A549 (cell line): ENCODE data around the gene CEACAM5. TPM values are rescaled to one million over a fixed set of nuclear protein-coding genes. Genes with fewer than 3 reads are reported as not detected.

ENCODE experiments used
- ATAC-seq, 2 experiments: fragments of 200-7000 bp in 1 of 2; fragments of >200 bp in 1 of 2; cut with Nextera tagmentation in 1 of 2; cut with Tn5 transposase in 1 of 2; 3 replicates each; pipeline versions ENCODE4 v1.8.0 to v1.9.1; 2018 to 2020; ENCODE audit warnings: mild to moderate bottlenecking in 1 of 2, moderate library complexity in 1 of 2
- CTCF ChIA-PET: fragments of 300-600 bp; sonication (Branson Sonifier 250); formaldehyde crosslinking; extraction: SDS; loops from one replicate; lab custom pipeline; 2021; ENCODE audit warnings: antibody characterized with exemption, inconsistent platforms; lab: Yijun Ruan, JAX
- POLR2A ChIA-PET: fragments of 350-600 bp; formaldehyde crosslinking; extraction: SDS; loops from one replicate; lab custom pipeline; 2021; ENCODE audit warnings: antibody characterized with exemption, inconsistent platforms; lab: Yijun Ruan, JAX
- DNase-seq, 2 experiments: peaks; one replicate each; pipeline versions ENCODE4 v3.0.0 to v3.0.0-alpha.2; 2011 to 2016; ENCODE audit warnings: low read depth in 1 of 2, low spot score in 1 of 2
- FAIRE-seq: peaks from 2 replicates; lab custom pipeline; 2011; peaks lifted over from hg19 to GRCh38; lab: Jason Lieb, UNC
- H3K27ac ChIP-seq, 2 experiments: fragments of >200 bp; sonication (Bioruptor Twin); formaldehyde crosslinking; 3 replicates each; pipeline ENCODE4 v1.5.1; 2016 to 2017
- H3K4me1 ChIP-seq: fragments of >200 bp; sonication (Bioruptor Twin); formaldehyde crosslinking; 3 replicates; pipeline ENCODE4 v1.6.1; 2016
- H3K4me2 ChIP-seq: fragments of >200 bp; sonication (Bioruptor Twin); formaldehyde crosslinking; 3 replicates; pipeline ENCODE4 v1.6.1; 2016
- H3K4me3 ChIP-seq: fragments of >200 bp; sonication (Bioruptor Twin); formaldehyde crosslinking; 3 replicates; pipeline ENCODE4 v1.5.1; 2016
- H3K9me3 ChIP-seq: fragments of >200 bp; sonication (Bioruptor Twin); formaldehyde crosslinking; 3 replicates; pipeline ENCODE4 v1.6.1; 2016
- CBX2 ChIP-seq: fragments of 200-600 bp; sonication (generic); IDR thresholded peaks from 2 replicates; pipeline ENCODE4 v1.6.1; 2016; ENCODE audit warnings: low read depth, mild to moderate bottlenecking, borderline replicate concordance
- EHF ChIP-seq: fragments of 250-450 bp; sonication (Bioruptor Pico); IDR thresholded peaks from 2 replicates; pipeline ENCODE4 v1.5.0; 2020; ENCODE audit warnings: mild to moderate bottlenecking
- EHMT2 ChIP-seq: fragments of 200-600 bp; sonication (generic); IDR thresholded peaks from 2 replicates; pipeline ENCODE4 v1.6.1; 2016; ENCODE audit warnings: antibody characterized with exemption, low read depth, mild to moderate bottlenecking, moderate library complexity
- ESRRA ChIP-seq: fragments of 150-350 bp; IDR thresholded peaks from 2 replicates; pipeline ENCODE4 v1.6.1; 2014; ENCODE audit warnings: mild to moderate bottlenecking, low read length, borderline replicate concordance
- FOSB ChIP-seq: fragments of 250-450 bp; sonication (Bioruptor Pico); IDR thresholded peaks from 2 replicates; pipeline ENCODE4 v1.5.0; 2020; ENCODE audit warnings: mild to moderate bottlenecking, moderate library complexity
- FOXS1 ChIP-seq: fragments of 250-450 bp; sonication (Bioruptor Pico); IDR thresholded peaks from 2 replicates; pipeline ENCODE4 v1.5.0; 2020; ENCODE audit warnings: mild to moderate bottlenecking, moderate library complexity
- GATA3 ChIP-seq: IDR thresholded peaks from 2 replicates; pipeline ENCODE4 v1.6.1; 2012; ENCODE audit warnings: borderline replicate concordance
- HDAC2 ChIP-seq: fragments of 200-600 bp; sonication (generic); IDR thresholded peaks from 2 replicates; pipeline ENCODE4 v1.6.1; 2016
- HEYL ChIP-seq: fragments of 250-450 bp; sonication (Bioruptor Pico); IDR thresholded peaks from 2 replicates; pipeline ENCODE4 v1.8.0; 2021; ENCODE audit warnings: mild to moderate bottlenecking, moderate library complexity
- JUNB ChIP-seq: fragments of >200 bp; sonication (Bioruptor Twin); formaldehyde crosslinking; IDR thresholded peaks from 2 replicates; pipeline ENCODE4 v1.6.1; 2016
- MAZ ChIP-seq: fragments of 150-350 bp; IDR thresholded peaks from 2 replicates; pipeline ENCODE4 v1.6.1; 2014; ENCODE audit warnings: antibody characterized with exemption, low read depth, low read length, borderline replicate concordance
- POLR2A ChIP-seq: IDR thresholded peaks from 2 replicates; pipeline ENCODE4 v1.6.1; 2012; ENCODE audit warnings: mild to moderate bottlenecking, low read length
- POLR2AphosphoS2 ChIP-seq: conservative IDR thresholded peaks from 2 replicates; pipeline ENCODE4 v1.6.1; 2012; ENCODE audit warnings: low read length, improper control_type of control experiment, inconsistent platforms
- RAD21 ChIP-seq, 2 experiments: fragments of >200 bp in 1 of 2; sonication (Bioruptor Twin) in 1 of 2; formaldehyde crosslinking in 1 of 2; IDR thresholded peaks in 1 of 2; conservative IDR thresholded peaks in 1 of 2; 2 replicates in 1 of 2; 3 replicates in 1 of 2; pipeline ENCODE4 v1.6.1; 2012 to 2018; ENCODE audit warnings: inconsistent platforms in 1 of 2
- SREBF2 ChIP-seq: fragments of 450-650 bp; IDR thresholded peaks from 2 replicates; pipeline ENCODE4 v1.6.1; 2014; ENCODE audit warnings: mild to moderate bottlenecking, moderate library complexity
- ZC3H11A ChIP-seq: fragments of 450-650 bp; IDR thresholded peaks from 2 replicates; pipeline ENCODE4 v1.6.1; 2014; ENCODE audit warnings: antibody characterized with exemption, mild to moderate bottlenecking
- ZNF302 ChIP-seq: fragments of 250-450 bp; sonication (Bioruptor Pico); IDR thresholded peaks from 2 replicates; pipeline ENCODE4 v1.9.0; 2021; ENCODE audit warnings: inconsistent platforms, mild to moderate bottlenecking, moderate library complexity
- WGBS: methylation state at CpG from one replicate; pipeline ENCODE4 v1.1.6; 2017; ENCODE audit errors: missing lambda C conversion rate; 5-methylcytosine and 5-hydroxymethylcytosine counted together
- polyA plus RNA-seq, 4 experiments: library from polyadenylated mRNA; depleted of rRNA in 3 of 4; stranded (reverse); fragments of >200 nt; fragmentation: RNase III in 1 of 4; extraction: RNeasy Plus Mini Kit Qiagen cat#74134 plus additional on column Dnase treatment in 1 of 4; gene quantifications; 2 replicates in 3 of 4; 3 replicates in 1 of 4; pipeline ENCODE4 v1.2.3, GENCODE V29; 2011 to 2017
- TF ChIP-seq, protein P1 (sequence below): IDR thresholded peaks from 2 replicates; pipeline ENCODE4 v1.6.1; 2012
- TF ChIP-seq, protein P2 (sequence below): IDR thresholded peaks from 2 replicates; pipeline ENCODE4 v1.6.1; 2012
- TF ChIP-seq, protein P3 (sequence below): fragments of 250-450 bp; sonication (Bioruptor Pico); IDR thresholded peaks from 2 replicates; pipeline ENCODE4 v1.5.0; 2020; ENCODE audit warnings: low read depth, mild to moderate bottlenecking, moderate library complexity
- TF ChIP-seq, protein P4 (sequence below): fragments of 250-450 bp; sonication (Bioruptor Pico); IDR thresholded peaks from 2 replicates; pipeline ENCODE4 v1.5.0; 2021; ENCODE audit warnings: mild to moderate bottlenecking, moderate library complexity, borderline replicate concordance
- TF ChIP-seq, protein P5 (sequence below): fragments of 150-350 bp; IDR thresholded peaks from 2 replicates; pipeline ENCODE4 v1.6.1; 2014; ENCODE audit warnings: low read depth, mild to moderate bottlenecking, low read length

The CEACAM5 gene
- polyA plus RNA-seq, 2 of the 4 experiments (the other 2 are of a cell fraction) = 1.3 TPM; not detected in 1

DNA sequence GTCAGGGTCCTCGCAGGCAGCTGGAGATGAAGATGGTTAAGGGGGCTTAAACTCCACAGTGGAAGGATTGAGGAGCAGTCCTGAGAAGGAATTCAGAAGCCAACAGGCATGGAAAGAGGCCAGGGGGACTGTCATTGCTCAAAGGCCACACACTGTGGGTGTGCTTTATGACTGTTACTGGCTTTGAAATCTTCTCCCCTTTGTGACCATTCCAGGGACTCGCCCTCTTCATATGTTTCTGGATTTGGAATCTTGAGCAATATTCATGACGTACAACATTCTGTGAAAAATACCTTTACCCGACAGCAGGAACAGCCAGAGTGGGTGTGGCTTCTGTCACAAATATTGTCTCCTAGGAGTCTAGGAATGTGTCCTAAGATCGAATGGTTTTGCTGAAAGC lies 36.9 kb upstream of the CEACAM5 start (continued):
- TF ChIP-seq ESRRA (no peak), JUNB (no peak), RAD21 (conservative IDR thresholded peaks at IDR 0.05 in 1 of 2, IDR thresholded peaks at IDR 0.05 in 1 of 2) (no peak), FOSB (CRISPR knock-in tag) (no peak), FOXS1 (CRISPR knock-in tag) (no peak), HDAC2 (no peak)
- TF ChIP-seq, protein P1, sequence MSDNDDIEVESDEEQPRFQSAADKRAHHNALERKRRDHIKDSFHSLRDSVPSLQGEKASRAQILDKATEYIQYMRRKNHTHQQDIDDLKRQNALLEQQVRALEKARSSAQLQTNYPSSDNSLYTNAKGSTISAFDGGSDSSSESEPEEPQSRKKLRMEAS = no peak
- TF ChIP-seq, protein P2, sequence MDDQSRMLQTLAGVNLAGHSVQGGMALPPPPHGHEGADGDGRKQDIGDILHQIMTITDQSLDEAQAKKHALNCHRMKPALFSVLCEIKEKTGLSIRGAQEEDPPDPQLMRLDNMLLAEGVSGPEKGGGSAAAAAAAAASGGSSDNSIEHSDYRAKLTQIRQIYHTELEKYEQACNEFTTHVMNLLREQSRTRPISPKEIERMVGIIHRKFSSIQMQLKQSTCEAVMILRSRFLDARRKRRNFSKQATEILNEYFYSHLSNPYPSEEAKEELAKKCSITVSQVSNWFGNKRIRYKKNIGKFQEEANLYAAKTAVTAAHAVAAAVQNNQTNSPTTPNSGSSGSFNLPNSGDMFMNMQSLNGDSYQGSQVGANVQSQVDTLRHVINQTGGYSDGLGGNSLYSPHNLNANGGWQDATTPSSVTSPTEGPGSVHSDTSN = no peak

DNA sequence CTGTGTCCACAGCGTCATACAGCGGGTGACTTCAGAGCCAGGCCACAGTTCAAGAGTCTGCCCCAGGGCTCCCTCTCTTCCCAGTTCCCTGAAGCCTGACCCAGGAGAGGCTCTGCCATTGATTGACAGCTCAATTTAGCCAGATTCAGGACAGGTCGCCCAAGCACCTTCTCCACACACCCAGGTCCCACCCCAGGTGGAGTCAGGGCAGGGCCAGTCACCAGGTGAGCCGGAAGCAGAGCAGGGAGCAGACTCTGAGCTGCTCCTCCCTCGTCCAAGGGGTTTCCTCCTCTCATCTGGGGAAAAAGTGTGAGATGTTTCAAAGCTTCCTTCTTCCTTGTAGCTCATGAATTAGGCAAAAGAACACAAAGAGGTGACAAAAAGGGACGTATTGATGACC lies 26.0 kb upstream of the CEACAM5 start:
- 7% methylated on average over 6 of the region's 6 CpGs for WGBS
- H3K4me1 ChIP-seq = no peaks in the 10 kb centered on the region
- no peak overlapping the region for H3K4me2 ChIP-seq
- H3K4me3 ChIP-seq = no peak overlapping the region
- H3K9me3 ChIP-seq = peaks cover 3% of the 10 kb centered on the region; the same call in 1 of the 3 replicates
- TF ChIP-seq HEYL (CRISPR knock-in tag) = no peak
- TF ChIP-seq POLR2A = no peak
- no peak for TF ChIP-seq SREBF2
- TF ChIP-seq ZNF302 (CRISPR knock-in tag) = no peak
- no peak for TF ChIP-seq ZC3H11A
- no peak for TF ChIP-seq ESRRA
- TF ChIP-seq MAZ = no peak
- no peak for TF ChIP-seq EHF (CRISPR knock-in tag)
- TF ChIP-seq, protein P3, sequence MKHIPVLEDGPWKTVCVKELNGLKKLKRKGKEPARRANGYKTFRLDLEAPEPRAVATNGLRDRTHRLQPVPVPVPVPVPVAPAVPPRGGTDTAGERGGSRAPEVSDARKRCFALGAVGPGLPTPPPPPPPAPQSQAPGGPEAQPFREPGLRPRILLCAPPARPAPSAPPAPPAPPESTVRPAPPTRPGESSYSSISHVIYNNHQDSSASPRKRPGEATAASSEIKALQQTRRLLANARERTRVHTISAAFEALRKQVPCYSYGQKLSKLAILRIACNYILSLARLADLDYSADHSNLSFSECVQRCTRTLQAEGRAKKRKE (CRISPR knock-in tag) = no peak
- no peak for TF ChIP-seq GATA3
- TF ChIP-seq EHMT2 = no peak
- no peak for TF ChIP-seq CBX2
- TF ChIP-seq, protein P4, sequence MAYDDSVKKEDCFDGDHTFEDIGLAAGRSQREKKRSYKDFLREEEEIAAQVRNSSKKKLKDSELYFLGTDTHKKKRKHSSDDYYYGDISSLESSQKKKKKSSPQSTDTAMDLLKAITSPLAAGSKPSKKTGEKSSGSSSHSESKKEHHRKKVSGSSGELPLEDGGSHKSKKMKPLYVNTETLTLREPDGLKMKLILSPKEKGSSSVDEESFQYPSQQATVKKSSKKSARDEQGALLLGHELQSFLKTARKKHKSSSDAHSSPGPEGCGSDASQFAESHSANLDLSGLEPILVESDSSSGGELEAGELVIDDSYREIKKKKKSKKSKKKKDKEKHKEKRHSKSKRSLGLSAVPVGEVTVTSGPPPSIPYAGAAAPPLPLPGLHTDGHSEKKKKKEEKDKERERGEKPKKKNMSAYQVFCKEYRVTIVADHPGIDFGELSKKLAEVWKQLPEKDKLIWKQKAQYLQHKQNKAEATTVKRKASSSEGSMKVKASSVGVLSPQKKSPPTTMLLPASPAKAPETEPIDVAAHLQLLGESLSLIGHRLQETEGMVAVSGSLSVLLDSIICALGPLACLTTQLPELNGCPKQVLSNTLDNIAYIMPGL (CRISPR knock-in tag) = no peak
- TF ChIP-seq POLR2AphosphoS2 = no peak
- TF ChIP-seq, protein P5, sequence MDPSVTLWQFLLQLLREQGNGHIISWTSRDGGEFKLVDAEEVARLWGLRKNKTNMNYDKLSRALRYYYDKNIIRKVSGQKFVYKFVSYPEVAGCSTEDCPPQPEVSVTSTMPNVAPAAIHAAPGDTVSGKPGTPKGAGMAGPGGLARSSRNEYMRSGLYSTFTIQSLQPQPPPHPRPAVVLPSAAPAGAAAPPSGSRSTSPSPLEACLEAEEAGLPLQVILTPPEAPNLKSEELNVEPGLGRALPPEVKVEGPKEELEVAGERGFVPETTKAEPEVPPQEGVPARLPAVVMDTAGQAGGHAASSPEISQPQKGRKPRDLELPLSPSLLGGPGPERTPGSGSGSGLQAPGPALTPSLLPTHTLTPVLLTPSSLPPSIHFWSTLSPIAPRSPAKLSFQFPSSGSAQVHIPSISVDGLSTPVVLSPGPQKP = no peak
- TF ChIP-seq, all 56 proteins: peak for 0
- no peak overlapping the region for H3K27ac ChIP-seq
- FAIRE-seq (no peak), ATAC-seq (peak in 1 of 2 experiments; percentile 31; a peak in 2 of 6 replicates), DNase-seq (no peak)
- ChIA-PET CTCF (interaction anchor here (0.6 to 4.7 kb wide), 14 partner anchors 10 to 232 kb away, joined by 3 to 44 read pairs (median 6); no protein-coding TSS in a partner anchor), POLR2A (interaction anchor here (1.7 kb wide), 1 partner anchor 24 kb away, joined by 3 read pairs; no protein-coding TSS in a partner anchor)
